A549 (cell line): ENCODE results near the gene MYLK. TPM values are rescaled to one million over a fixed set of nuclear protein-coding genes. Genes with fewer than 3 reads are reported as not detected.
A peak's percentile ranks its signal among the peaks of the same experiment; 100 is the strongest.

ENCODE experiments used
- ATAC-seq, 2 experiments: fragments of 200-7000 bp in 1 of 2; fragments of >200 bp in 1 of 2; cut with Nextera tagmentation in 1 of 2; cut with Tn5 transposase in 1 of 2; 3 replicates each; pipeline versions ENCODE4 v1.8.0 to v1.9.1; 2018 to 2020; ENCODE audit warnings: mild to moderate bottlenecking in 1 of 2, moderate library complexity in 1 of 2
- CTCF ChIA-PET: fragments of 300-600 bp; sonication (Branson Sonifier 250); formaldehyde crosslinking; extraction: SDS; loops from one replicate; lab custom pipeline; 2021; ENCODE audit warnings: antibody characterized with exemption, inconsistent platforms; lab: Yijun Ruan, JAX
- POLR2A ChIA-PET: fragments of 350-600 bp; formaldehyde crosslinking; extraction: SDS; loops from one replicate; lab custom pipeline; 2021; ENCODE audit warnings: antibody characterized with exemption, inconsistent platforms; lab: Yijun Ruan, JAX
- DNase-seq, 2 experiments: peaks; one replicate each; pipeline versions ENCODE4 v3.0.0 to v3.0.0-alpha.2; 2011 to 2016; ENCODE audit warnings: low read depth in 1 of 2, low spot score in 1 of 2
- FAIRE-seq: peaks from 2 replicates; lab custom pipeline; 2011; peaks lifted over from hg19 to GRCh38; lab: Jason Lieb, UNC
- H3K27ac ChIP-seq, 2 experiments: fragments of >200 bp; sonication (Bioruptor Twin); formaldehyde crosslinking; 3 replicates each; pipeline ENCODE4 v1.5.1; 2016 to 2017
- H3K4me1 ChIP-seq: fragments of >200 bp; sonication (Bioruptor Twin); formaldehyde crosslinking; 3 replicates; pipeline ENCODE4 v1.6.1; 2016
- H3K4me2 ChIP-seq: fragments of >200 bp; sonication (Bioruptor Twin); formaldehyde crosslinking; 3 replicates; pipeline ENCODE4 v1.6.1; 2016
- H3K4me3 ChIP-seq: fragments of >200 bp; sonication (Bioruptor Twin); formaldehyde crosslinking; 3 replicates; pipeline ENCODE4 v1.5.1; 2016
- H3K9me3 ChIP-seq: fragments of >200 bp; sonication (Bioruptor Twin); formaldehyde crosslinking; 3 replicates; pipeline ENCODE4 v1.6.1; 2016
- ATOH8 ChIP-seq: fragments of 250-450 bp; sonication (Bioruptor Pico); IDR thresholded peaks from 2 replicates; pipeline ENCODE4 v1.5.0; 2020; ENCODE audit warnings: low read depth, mild to moderate bottlenecking, moderate library complexity
- EP300 ChIP-seq, 2 experiments: fragments of >200 bp; sonication (Bioruptor Twin); formaldehyde crosslinking; IDR thresholded peaks; 2 replicates in 1 of 2; 3 replicates in 1 of 2; pipeline ENCODE4 v1.6.1; 2016 to 2017
- FOSL2 ChIP-seq, 2 experiments: fragments of 450-650 bp in 1 of 2; fragments of >200 bp in 1 of 2; sonication (Bioruptor Twin) in 1 of 2; formaldehyde crosslinking; IDR thresholded peaks; 2 replicates each; pipeline versions ENCODE4 v1.5.0 to v1.6.1; 2016 to 2020; ENCODE audit warnings: mild to moderate bottlenecking in 1 of 2, moderate library complexity in 1 of 2
- FOXS1 ChIP-seq: fragments of 250-450 bp; sonication (Bioruptor Pico); IDR thresholded peaks from 2 replicates; pipeline ENCODE4 v1.5.0; 2020; ENCODE audit warnings: mild to moderate bottlenecking, moderate library complexity
- GATA3 ChIP-seq: IDR thresholded peaks from 2 replicates; pipeline ENCODE4 v1.6.1; 2012; ENCODE audit warnings: borderline replicate concordance
- HOXA7 ChIP-seq: fragments of 250-450 bp; sonication (Bioruptor Pico); IDR thresholded peaks from 2 replicates; pipeline ENCODE4 v1.5.0; 2020; ENCODE audit warnings: mild to moderate bottlenecking, moderate library complexity
- HOXB5 ChIP-seq: fragments of 250-450 bp; sonication (Bioruptor Pico); IDR thresholded peaks from 2 replicates; pipeline ENCODE4 v1.5.0; 2020; ENCODE audit warnings: mild to moderate bottlenecking, moderate library complexity
- JUNB ChIP-seq: fragments of >200 bp; sonication (Bioruptor Twin); formaldehyde crosslinking; IDR thresholded peaks from 2 replicates; pipeline ENCODE4 v1.6.1; 2016
- KDM1A ChIP-seq: fragments of 200-600 bp; sonication (generic); IDR thresholded peaks from 2 replicates; pipeline ENCODE4 v1.6.1; 2016; ENCODE audit warnings: low read depth, mild to moderate bottlenecking
- MAFK ChIP-seq: fragments of 450-650 bp; IDR thresholded peaks from 2 replicates; pipeline ENCODE4 v1.6.1; 2014; ENCODE audit not compliant: partially characterized antibody
- MYC ChIP-seq: IDR thresholded peaks from 2 replicates; pipeline ENCODE4 v1.6.1; 2012; ENCODE audit warnings: mild to moderate bottlenecking, inconsistent platforms, low read length, improper control_type of control experiment, borderline replicate concordance
- PBX3 ChIP-seq: IDR thresholded peaks from 2 replicates; pipeline ENCODE4 v1.6.1; 2012
- POLR2AphosphoS2 ChIP-seq: conservative IDR thresholded peaks from 2 replicates; pipeline ENCODE4 v1.6.1; 2012; ENCODE audit warnings: low read length, improper control_type of control experiment, inconsistent platforms
- RAD21 ChIP-seq, 2 experiments: fragments of >200 bp in 1 of 2; sonication (Bioruptor Twin) in 1 of 2; formaldehyde crosslinking in 1 of 2; IDR thresholded peaks in 1 of 2; conservative IDR thresholded peaks in 1 of 2; 2 replicates in 1 of 2; 3 replicates in 1 of 2; pipeline ENCODE4 v1.6.1; 2012 to 2018; ENCODE audit warnings: inconsistent platforms in 1 of 2
- SREBF2 ChIP-seq: fragments of 450-650 bp; IDR thresholded peaks from 2 replicates; pipeline ENCODE4 v1.6.1; 2014; ENCODE audit warnings: mild to moderate bottlenecking, moderate library complexity
- ZNF302 ChIP-seq: fragments of 250-450 bp; sonication (Bioruptor Pico); IDR thresholded peaks from 2 replicates; pipeline ENCODE4 v1.9.0; 2021; ENCODE audit warnings: inconsistent platforms, mild to moderate bottlenecking, moderate library complexity
- WGBS: methylation state at CpG from one replicate; pipeline ENCODE4 v1.1.6; 2017; ENCODE audit errors: missing lambda C conversion rate; 5-methylcytosine and 5-hydroxymethylcytosine counted together
- polyA plus RNA-seq, 4 experiments: library from polyadenylated mRNA; depleted of rRNA in 3 of 4; stranded (reverse); fragments of >200 nt; fragmentation: RNase III in 1 of 4; extraction: RNeasy Plus Mini Kit Qiagen cat#74134 plus additional on column Dnase treatment in 1 of 4; gene quantifications; 2 replicates in 3 of 4; 3 replicates in 1 of 4; pipeline ENCODE4 v1.2.3, GENCODE V29; 2011 to 2017

Gene MYLK
- polyA plus RNA-seq, 2 of the 4 experiments (the other 2 are of a cell fraction): 16.9 to 17.4 TPM

- FAIRE-seq (no peak), DNase-seq (no peak), ATAC-seq (no peak)
- POLR2A ChIA-PET: no interaction called here
- no peaks in the 10 kb centered on the region for H3K9me3 ChIP-seq
- H3K4me3 ChIP-seq: no peak overlapping the region
- TF ChIP-seq HOXB5 (CRISPR knock-in tag) (no peak), GATA3 (no peak)
- H3K4me2 ChIP-seq: no peak overlapping the region
- CTCF ChIA-PET: interaction anchor here (1.3 to 1.8 kb wide), 2 partner anchors 9 to 10 kb away, joined by 3 to 4 read pairs; no protein-coding TSS in a partner anchor
- H3K27ac ChIP-seq: no peak overlapping the region
- peaks cover 20% of the 10 kb centered on the region for H3K4me1 ChIP-seq
- 95% methylated on average over 4 of the region's 4 CpGs for WGBS
Measured at GRCh38 chr3:123798550-123798949, 85.6 kb downstream of the MYLK start.

- 78% methylated on average over 4 of the region's 4 CpGs for whole genome bisulfite sequencing
- H3K4me2 ChIP-seq: no peak overlapping the region
- no peak overlapping the region for H3K27ac ChIP-seq
- TF ChIP-seq GATA3 (no peak), MYC (no peak), ATOH8 (CRISPR knock-in tag) (no peak), POLR2AphosphoS2 (no peak), KDM1A (no peak)
- no peak for FAIRE-seq
- no peak for DNase-seq
- H3K4me3 ChIP-seq: no peak overlapping the region
- H3K9me3 ChIP-seq: no peaks in the 10 kb centered on the region
- ATAC-seq: no peak
- H3K4me1 ChIP-seq: peaks cover 46% of the 10 kb centered on the region
- ChIA-PET POLR2A (no interaction called here), CTCF (interaction anchor here (0.6 to 1.5 kb wide), 3 partner anchors 72 to 355 kb away, joined by 3 to 7 read pairs (median 3); no protein-coding TSS in a partner anchor)
Measured at GRCh38 chr3:123795471-123796251, 88.5 kb downstream of the MYLK start.

- TF ChIP-seq FOSL2 (IDR thresholded peaks at IDR 0.05) (no peak), FOSL2 (CRISPR knock-in tag; IDR thresholded peaks at IDR 0.05) (no peak), EP300 (IDR thresholded peaks at IDR 0.05) (no peak), SREBF2 (no peak), FOXS1 (CRISPR knock-in tag) (no peak), RAD21 (conservative IDR thresholded peaks at IDR 0.05 in 1 of 2, IDR thresholded peaks at IDR 0.05 in 1 of 2) (no peak), ZNF302 (CRISPR knock-in tag) (no peak), PBX3 (no peak), HOXA7 (CRISPR knock-in tag) (no peak)
- FAIRE-seq (no peak), DNase-seq (no peak), ATAC-seq (no peak)
- Histone ChIP-seq H3K4me2 (peak overlapping the region; percentile 37; the same call in 1 of the 3 replicates), H3K4me1 (peaks cover 39% of the 10 kb centered on the region), H3K4me3 (no peak overlapping the region), H3K9me3 (no peaks in the 10 kb centered on the region), H3K27ac (peak overlapping the region; percentile 58 to 71)
- WGBS: 87% methylated on average over 9 of the region's 9 CpGs
- ChIA-PET CTCF (no interaction called here), POLR2A (no interaction called here)
Measured at GRCh38 chr3:123793425-123793824, 90.7 kb downstream of the MYLK start.

- POLR2A ChIA-PET: no interaction called here
- 62% methylated on average over 6 of the region's 6 CpGs for WGBS
- H3K4me1 ChIP-seq: peaks cover 39% of the 10 kb centered on the region
- no peaks in the 10 kb centered on the region for H3K9me3 ChIP-seq
- CTCF ChIA-PET: no interaction called here
- TF ChIP-seq MAFK (peak; percentile 78), FOSL2 (IDR thresholded peaks at IDR 0.05) (no peak), FOSL2 (CRISPR knock-in tag; IDR thresholded peaks at IDR 0.05) (no peak), JUNB (no peak)
- H3K27ac ChIP-seq: peak overlapping the region; percentile 58 to 71
- no peak for DNase-seq
- H3K4me3 ChIP-seq: no peak overlapping the region
- peak in 1 of 2 experiments; percentile 49; a peak in 3 of 6 replicates for ATAC-seq
- FAIRE-seq: no peak
- H3K4me2 ChIP-seq: peak overlapping the region; percentile 37
Measured at GRCh38 chr3:123792473-123793201, 91.5 kb downstream of the MYLK start.
